HG03558 (cell line): ENCODE measurements around the gene FIBCD1.

Experiments used
- ATAC-seq: cut with Tn5 transposase; IDR thresholded peaks from one replicate; pipeline ENCODE4 v1.9.1; 2021; ENCODE audit warnings: moderate number of reproducible peaks; ENCODE audit not compliant: unreplicated experiment; ENCODE audit errors: extremely low read depth

Gene FIBCD1

GRCh38 chr9:130938184-130938651 lies 829 bp downstream of the FIBCD1 start:
- no peak for ATAC-seq

GRCh38 chr9:130937146-130938076 lies 1.6 kb downstream of the FIBCD1 start:
- ATAC-seq: no peak

GRCh38 chr9:130936285-130937117 lies 2.5 kb downstream of the FIBCD1 start:
- no peak for ATAC-seq

- ATAC-seq: no peak
These were observed 3.3 kb downstream of the FIBCD1 start for GRCh38 chr9:130935648-130936271.

GRCh38 chr9:130934702-130935647 lies 4.1 kb downstream of the FIBCD1 start:
- no peak for ATAC-seq

- no peak for ATAC-seq
These were observed 4.8 kb downstream of the FIBCD1 start for GRCh38 chr9:130934246-130934645.

GRCh38 chr9:130933114-130934046 lies 5.7 kb downstream of the FIBCD1 start:
- ATAC-seq: no peak

- no peak for ATAC-seq
These were observed 6.6 kb downstream of the FIBCD1 start for GRCh38 chr9:130932255-130933079.

GRCh38 chr9:130931508-130932254 lies 7.4 kb downstream of the FIBCD1 start:
- ATAC-seq: no peak

- no peak for ATAC-seq
These were observed 8.2 kb downstream of the FIBCD1 start for GRCh38 chr9:130930804-130931349.

- ATAC-seq: no peak
These were observed 8.8 kb downstream of the FIBCD1 start for GRCh38 chr9:130930132-130930803.

GRCh38 chr9:130929571-130930038 lies 9.4 kb downstream of the FIBCD1 start:
- ATAC-seq: no peak

- ATAC-seq: peak; percentile 41
These were observed 10.8 kb downstream of the FIBCD1 start for GRCh38 chr9:130927995-130928900.

GRCh38 chr9:130927338-130927737 lies 11.7 kb downstream of the FIBCD1 start:
- ATAC-seq: no peak
